HCT116 (cell line): ENCODE data around the gene TST. TPM values are rescaled to one million over a fixed set of nuclear protein-coding genes. Genes with fewer than 3 reads are reported as not detected.

Experiments
- ATAC-seq: fragments of 200-7000 bp; cut with Tn5 transposase; 2 replicates; pipeline ENCODE4 v1.9.1; 2020; ENCODE audit warnings: mild to moderate bottlenecking, moderate library complexity
- BruUV-seq: library from RNA; stranded (reverse); fragments of 400-500 nt; replicated peaks from 2 replicates; lab custom pipeline; 2021; lab: Mats Ljungman, UMichigan
- CTCF ChIA-PET: fragments of 300-600 bp; sonication (Branson Sonifier 250); formaldehyde crosslinking; loops from one replicate; lab custom pipeline; 2021; ENCODE audit warnings: antibody characterized with exemption; lab: Charles Lee
- POLR2A ChIA-PET: fragments of 300-600, 350-600 bp; sonication (Branson Sonifier 250); formaldehyde crosslinking; loops from one replicate; lab custom pipeline; 2021; ENCODE audit warnings: antibody characterized with exemption; lab: Charles Lee
- RAD21 ChIA-PET, 2 experiments: fragments of 300-600 bp; sonication (Branson Sonifier 250); formaldehyde crosslinking; loops; one replicate each; lab custom pipeline; 2023; ENCODE audit warnings: low total read pairs in 2 of 2; ENCODE audit not compliant: uncharacterized antibody in 2 of 2, unreplicated experiment in 2 of 2, low non-redundant PET in 1 of 2; lab: Charles Lee
- DNase-seq: peaks from one replicate; pipeline ENCODE4 v3.0.0-alpha.2; 2010; ENCODE audit warnings: low read depth, low spot score
- H2AFZ ChIP-seq: fragments of 200-600 bp; shearing (Covaris generic), sonication (generic); 2 replicates; pipeline ENCODE4 v1.6.1; 2017; ENCODE audit warnings: low read depth, mixed run types, mixed read lengths, antibody characterized with exemption, low read length; ENCODE audit not compliant: poor library complexity, severe bottlenecking
- H3K27ac ChIP-seq: 2 replicates; pipeline ENCODE4 v1.5.1; 2012; ENCODE audit warnings: low read depth, low read length
- H3K27me3 ChIP-seq: fragments of 200-600 bp; sonication (generic); 2 replicates; pipeline ENCODE4 v1.6.1; 2016; ENCODE audit warnings: mixed run types, low read length, mixed read lengths; ENCODE audit not compliant: insufficient read depth
- H3K36me3 ChIP-seq, 2 experiments: fragments of 200-500 bp in 1 of 2; fragments of 200-600 bp in 1 of 2; sonication (Bioruptor generic) in 1 of 2; sonication (generic) in 1 of 2; 2 replicates each; pipeline versions ENCODE4 v1.5.1 to v1.6.1; 2014 to 2016; ENCODE audit warnings: low read length in 2 of 2, inconsistent platforms in 1 of 2, mixed read lengths in 1 of 2, mixed run types in 1 of 2; ENCODE audit not compliant: insufficient read depth in 2 of 2, control insufficient read depth in 1 of 2
- H3K4me1 ChIP-seq, 2 experiments: fragments of 200-600 bp in 1 of 2; sonication (generic) in 1 of 2; 2 replicates each; pipeline versions ENCODE4 v1.5.1 to v1.6.1; 2012 to 2017; ENCODE audit warnings: low read length in 2 of 2, inconsistent platforms in 1 of 2, mild to moderate bottlenecking in 1 of 2, mixed read lengths in 1 of 2, mixed run types in 1 of 2, moderate library complexity in 1 of 2; ENCODE audit not compliant: insufficient read depth in 2 of 2, control insufficient read depth in 1 of 2
- H3K4me2 ChIP-seq: fragments of 200-600 bp; sonication (generic); 2 replicates; pipeline ENCODE4 v1.6.1; 2017; ENCODE audit warnings: mixed run types, low read length, mixed read lengths
- H3K4me3 ChIP-seq, 2 experiments: fragments of 200-600 bp in 1 of 2; sonication (generic) in 1 of 2; replicated peaks in 1 of 2; 2 replicates each; pipeline ENCODE4 v1.5.1; 2011 to 2016; ENCODE audit warnings: low read length in 2 of 2, control low read depth in 1 of 2, low read depth in 1 of 2, mild to moderate bottlenecking in 1 of 2, mixed read lengths in 1 of 2, mixed run types in 1 of 2
- H3K79me2 ChIP-seq: fragments of 200-600 bp; sonication (generic); 2 replicates; pipeline ENCODE4 v1.6.1; 2017; ENCODE audit warnings: mild to moderate bottlenecking, mixed run types, low read length, moderate library complexity, mixed read lengths; ENCODE audit not compliant: insufficient read depth
- H3K9ac ChIP-seq: fragments of 200-600 bp; sonication (generic); 2 replicates; pipeline ENCODE4 v1.6.1; 2016; ENCODE audit warnings: low read length, mixed read lengths
- H3K9me2 ChIP-seq: fragments of 200-600 bp; sonication (generic), shearing (Covaris generic); 2 replicates; pipeline ENCODE4 v1.6.1; 2017; ENCODE audit warnings: mixed run types, mild to moderate bottlenecking, moderate library complexity; ENCODE audit not compliant: insufficient read depth
- H3K9me3 ChIP-seq, 2 experiments: fragments of 200-500 bp in 1 of 2; fragments of 200-600 bp in 1 of 2; sonication (Bioruptor generic) in 1 of 2; sonication (generic) in 1 of 2; 2 replicates each; pipeline ENCODE4 v1.6.1; 2014 to 2017; ENCODE audit warnings: low read length in 2 of 2, mixed read lengths in 2 of 2, inconsistent platforms in 1 of 2, low read depth in 1 of 2, mild to moderate bottlenecking in 1 of 2, mixed run types in 1 of 2, moderate library complexity in 1 of 2; ENCODE audit not compliant: control insufficient read depth in 1 of 2, insufficient read depth in 1 of 2
- H4K20me1 ChIP-seq: fragments of 200-600 bp; sonication (generic), shearing (Covaris generic); 2 replicates; pipeline ENCODE4 v1.6.1; 2017; ENCODE audit warnings: mixed run types, mild to moderate bottlenecking, moderate library complexity; ENCODE audit not compliant: insufficient read depth
- CEBPB ChIP-seq: IDR thresholded peaks from 2 replicates; pipeline ENCODE4 v1.6.1; 2012; ENCODE audit warnings: low read depth
- FOSL1 ChIP-seq: IDR thresholded peaks from 2 replicates; pipeline ENCODE4 v1.6.1; 2012; ENCODE audit warnings: low read depth
- JUND ChIP-seq: IDR thresholded peaks from 2 replicates; pipeline ENCODE4 v1.6.1; 2012
- POLR2A ChIP-seq: IDR thresholded peaks from 2 replicates; pipeline ENCODE4 v1.7.0; 2011; ENCODE audit warnings: borderline replicate concordance; ENCODE audit not compliant: insufficient read depth, insufficient read length; ENCODE audit errors: extremely low read depth
- RAD21 ChIP-seq: IDR thresholded peaks from 2 replicates; pipeline ENCODE4 v1.6.1; 2012; ENCODE audit warnings: low read depth, mild to moderate bottlenecking
- SIN3A ChIP-seq: IDR thresholded peaks from 2 replicates; pipeline ENCODE4 v1.6.1; 2012; ENCODE audit warnings: low read depth
- SP1 ChIP-seq: IDR thresholded peaks from 2 replicates; pipeline ENCODE4 v1.6.1; 2012; ENCODE audit warnings: low read depth
- SRF ChIP-seq: IDR thresholded peaks from 2 replicates; pipeline ENCODE4 v1.6.1; 2012; ENCODE audit warnings: low read depth
- YY1 ChIP-seq: IDR thresholded peaks from 2 replicates; pipeline ENCODE4 v1.6.1; 2011; ENCODE audit warnings: low read length, low read depth, moderate library complexity, mild to moderate bottlenecking; ENCODE audit not compliant: insufficient replicate concordance; ENCODE audit errors: extremely low read depth
- ZNF274 ChIP-seq: fragments of 200-500 bp; sonication (Bioruptor generic); IDR thresholded peaks from 2 replicates; pipeline ENCODE4 v1.6.1; 2014; ENCODE audit warnings: mild to moderate bottlenecking, low read depth, low read length, inconsistent platforms
- intact Hi-C: fragments of 100-400 bp; cut with micrococcal nuclease; formaldehyde crosslinking; loops from 2 replicates; pipeline ENCODE4 v1.10.0; 2022
- total RNA-seq: library from RNA; stranded (reverse); gene quantifications from one replicate; pipeline ENCODE4 v1.2.1, GENCODE V29; 2021; ENCODE audit not compliant: unreplicated experiment
- TF ChIP-seq, protein P1 (sequence below): IDR thresholded peaks from 2 replicates; pipeline ENCODE4 v1.6.1; 2012
- TF ChIP-seq, protein P2 (sequence below): IDR thresholded peaks from 2 replicates; pipeline ENCODE4 v1.6.1; 2012; ENCODE audit warnings: low read depth
- TF ChIP-seq, protein P3 (sequence below): IDR thresholded peaks from 2 replicates; pipeline ENCODE4 v1.6.1; 2012

The TST gene
- total RNA-seq, 1 experiment from 2014 or later: 32.1 TPM

DNA sequence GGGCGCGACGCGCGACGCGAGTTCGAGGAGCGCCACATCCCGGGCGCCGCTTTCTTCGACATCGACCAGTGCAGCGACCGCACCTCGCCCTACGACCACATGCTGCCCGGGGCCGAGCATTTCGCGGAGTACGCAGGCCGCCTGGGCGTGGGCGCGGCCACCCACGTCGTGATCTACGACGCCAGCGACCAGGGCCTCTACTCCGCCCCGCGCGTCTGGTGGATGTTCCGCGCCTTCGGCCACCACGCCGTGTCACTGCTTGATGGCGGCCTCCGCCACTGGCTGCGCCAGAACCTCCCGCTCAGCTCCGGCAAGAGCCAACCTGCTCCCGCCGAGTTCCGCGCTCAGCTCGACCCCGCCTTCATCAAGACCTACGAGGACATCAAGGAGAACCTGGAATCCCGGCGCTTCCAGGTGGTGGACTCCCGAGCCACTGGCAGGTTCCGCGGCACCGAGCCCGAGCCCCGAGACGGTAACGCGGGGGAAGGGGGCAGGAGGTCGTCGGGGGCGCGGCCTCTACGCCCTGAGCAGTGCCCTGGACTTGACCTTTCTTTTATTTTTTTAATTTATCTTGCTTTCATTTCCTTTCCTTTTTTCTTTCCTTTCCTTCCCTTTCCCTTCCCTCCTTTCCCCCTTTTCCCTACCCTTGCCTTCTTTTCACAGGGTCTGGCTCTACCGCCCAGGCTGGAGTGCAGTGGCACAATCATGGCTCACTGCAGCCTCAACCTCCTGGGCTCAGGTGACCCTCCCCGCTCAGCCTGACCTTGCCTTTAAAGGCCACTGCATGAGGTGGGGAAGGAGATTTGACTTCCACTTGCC, 5.3 kb upstream of the TST start (continued):
- no peak for TF ChIP-seq SIN3A
- TF ChIP-seq, protein P1, sequence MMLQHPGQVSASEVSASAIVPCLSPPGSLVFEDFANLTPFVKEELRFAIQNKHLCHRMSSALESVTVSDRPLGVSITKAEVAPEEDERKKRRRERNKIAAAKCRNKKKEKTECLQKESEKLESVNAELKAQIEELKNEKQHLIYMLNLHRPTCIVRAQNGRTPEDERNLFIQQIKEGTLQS: no peak
- no peak for TF ChIP-seq CEBPB
- no peak for TF ChIP-seq POLR2A
- TF ChIP-seq RAD21: no peak
- no peak for TF ChIP-seq FOSL1
- TF ChIP-seq, protein P2, sequence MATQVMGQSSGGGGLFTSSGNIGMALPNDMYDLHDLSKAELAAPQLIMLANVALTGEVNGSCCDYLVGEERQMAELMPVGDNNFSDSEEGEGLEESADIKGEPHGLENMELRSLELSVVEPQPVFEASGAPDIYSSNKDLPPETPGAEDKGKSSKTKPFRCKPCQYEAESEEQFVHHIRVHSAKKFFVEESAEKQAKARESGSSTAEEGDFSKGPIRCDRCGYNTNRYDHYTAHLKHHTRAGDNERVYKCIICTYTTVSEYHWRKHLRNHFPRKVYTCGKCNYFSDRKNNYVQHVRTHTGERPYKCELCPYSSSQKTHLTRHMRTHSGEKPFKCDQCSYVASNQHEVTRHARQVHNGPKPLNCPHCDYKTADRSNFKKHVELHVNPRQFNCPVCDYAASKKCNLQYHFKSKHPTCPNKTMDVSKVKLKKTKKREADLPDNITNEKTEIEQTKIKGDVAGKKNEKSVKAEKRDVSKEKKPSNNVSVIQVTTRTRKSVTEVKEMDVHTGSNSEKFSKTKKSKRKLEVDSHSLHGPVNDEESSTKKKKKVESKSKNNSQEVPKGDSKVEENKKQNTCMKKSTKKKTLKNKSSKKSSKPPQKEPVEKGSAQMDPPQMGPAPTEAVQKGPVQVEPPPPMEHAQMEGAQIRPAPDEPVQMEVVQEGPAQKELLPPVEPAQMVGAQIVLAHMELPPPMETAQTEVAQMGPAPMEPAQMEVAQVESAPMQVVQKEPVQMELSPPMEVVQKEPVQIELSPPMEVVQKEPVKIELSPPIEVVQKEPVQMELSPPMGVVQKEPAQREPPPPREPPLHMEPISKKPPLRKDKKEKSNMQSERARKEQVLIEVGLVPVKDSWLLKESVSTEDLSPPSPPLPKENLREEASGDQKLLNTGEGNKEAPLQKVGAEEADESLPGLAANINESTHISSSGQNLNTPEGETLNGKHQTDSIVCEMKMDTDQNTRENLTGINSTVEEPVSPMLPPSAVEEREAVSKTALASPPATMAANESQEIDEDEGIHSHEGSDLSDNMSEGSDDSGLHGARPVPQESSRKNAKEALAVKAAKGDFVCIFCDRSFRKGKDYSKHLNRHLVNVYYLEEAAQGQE: no peak
- TF ChIP-seq, all 23 proteins: peak for 0

DNA sequence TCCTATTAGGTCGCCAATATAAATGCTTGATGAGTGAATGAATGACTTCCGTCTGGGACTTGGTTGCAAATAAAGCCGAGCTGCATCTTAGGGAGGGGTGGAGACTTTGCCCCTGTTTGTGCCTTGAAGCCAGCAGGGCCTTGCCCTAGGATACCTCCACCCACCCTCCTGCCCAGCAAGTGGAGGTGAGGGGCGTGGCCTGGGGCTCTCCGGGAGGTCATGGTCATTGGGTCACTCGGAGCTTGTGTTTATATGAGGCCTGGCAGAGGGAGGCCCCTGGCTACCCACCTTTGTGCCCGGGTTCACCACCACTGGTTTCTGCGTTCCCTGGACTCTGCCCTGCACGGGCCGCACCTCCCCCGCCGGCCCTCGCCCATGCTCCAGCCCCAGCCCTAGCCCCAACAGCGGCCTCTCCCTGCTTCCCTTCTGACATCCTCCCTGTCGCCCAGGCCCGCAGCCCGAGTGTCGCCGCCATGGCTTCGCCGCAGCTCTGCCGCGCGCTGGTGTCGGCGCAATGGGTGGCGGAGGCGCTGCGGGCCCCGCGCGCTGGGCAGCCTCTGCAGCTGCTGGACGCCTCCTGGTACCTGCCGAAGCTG, 4.6 kb upstream of the TST start:
- H3K27ac ChIP-seq: no peak overlapping the region
- TF ChIP-seq ZNF274 (no peak), SP1 (no peak), YY1 (no peak), JUND (no peak), CEBPB (no peak), RAD21 (no peak), SRF (no peak)
- TF ChIP-seq, protein P3, sequence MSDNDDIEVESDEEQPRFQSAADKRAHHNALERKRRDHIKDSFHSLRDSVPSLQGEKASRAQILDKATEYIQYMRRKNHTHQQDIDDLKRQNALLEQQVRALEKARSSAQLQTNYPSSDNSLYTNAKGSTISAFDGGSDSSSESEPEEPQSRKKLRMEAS: no peak
- TF ChIP-seq, protein P2: no peak
- H2AFZ ChIP-seq: no peak overlapping the region
- H3K4me1 ChIP-seq: peaks cover 8 to 14% of the 10 kb centered on the region in 2 experiments; a peak in 3 of 4 replicates
- POLR2A ChIA-PET: no interaction called here
- RAD21 ChIA-PET: interaction anchor here in 1 of 2 experiments (0.6 kb wide), 1 partner anchor 26 kb away, joined by 8 read pairs; no protein-coding TSS in a partner anchor
- H4K20me1 ChIP-seq: no peaks in the 10 kb centered on the region
- DNase-seq: no peak
- CTCF ChIA-PET: no interaction called here
- no TSS peak for BruUV-seq
- no peaks in the 10 kb centered on the region for H3K9me3 ChIP-seq
- ATAC-seq: no peak
- H3K36me3 ChIP-seq: peaks cover 5 to 14% of the 10 kb centered on the region in 2 experiments
- no peak overlapping the region for H3K4me2 ChIP-seq
- intact Hi-C loops: no loop called here
- H3K27me3 ChIP-seq: no peaks in the 10 kb centered on the region
- peaks cover 8% of the 10 kb centered on the region; the same call in 1 of the 2 replicates for H3K79me2 ChIP-seq
- no peak overlapping the region for H3K4me3 ChIP-seq
- no peak overlapping the region for H3K9ac ChIP-seq
- no peaks in the 10 kb centered on the region for H3K9me2 ChIP-seq
